ENCODE data around the gene RHBDF1.

RHBDF1 gene

GRCh38 chr16:71540-72401, 660 bp downstream of the RHBDF1 start:
- no peak for DNase-seq

- DNase-seq = no peak
Measured at GRCh38 chr16:71210-71539, 1.3 kb downstream of the RHBDF1 start.

GRCh38 chr16:69181-69580, 3.2 kb downstream of the RHBDF1 start:
- no peak for DNase-seq

- no peak for DNase-seq
Measured at GRCh38 chr16:67884-68789, 4.3 kb downstream of the RHBDF1 start.

GRCh38 chr16:67183-67791, 5.1 kb downstream of the RHBDF1 start:
- no peak for DNase-seq

- DNase-seq = no peak
Measured at GRCh38 chr16:66309-67182, 5.9 kb downstream of the RHBDF1 start.

- peak; percentile 30 for DNase-seq
Measured at GRCh38 chr16:65745-66144, 6.7 kb downstream of the RHBDF1 start.

- no peak for DNase-seq
Measured at GRCh38 chr16:64914-65255, 7.5 kb downstream of the RHBDF1 start.

GRCh38 chr16:63998-64913, 8.2 kb downstream of the RHBDF1 start:
- DNase-seq = peak; percentile 55

GRCh38 chr16:63466-63865, 9.0 kb downstream of the RHBDF1 start:
- no peak for DNase-seq

- no peak for DNase-seq
Measured at GRCh38 chr16:62968-63391, 9.5 kb downstream of the RHBDF1 start.

- no peak for DNase-seq
Measured at GRCh38 chr16:62283-62967, 10.0 kb downstream of the RHBDF1 start.

- DNase-seq = no peak
Measured at GRCh38 chr16:61879-62281, 10.6 kb downstream of the RHBDF1 start.

- no peak for DNase-seq
Measured at GRCh38 chr16:60929-61878, 11.2 kb downstream of the RHBDF1 start.

GRCh38 chr16:60166-60565, 12.3 kb downstream of the RHBDF1 start:
- DNase-seq = no peak

GRCh38 chr16:59440-60059, 12.9 kb downstream of the RHBDF1 start:
- DNase-seq = no peak

- DNase-seq = no peak
Measured at GRCh38 chr16:58491-59439, 13.7 kb downstream of the RHBDF1 start.

- DNase-seq = no peak
Measured at GRCh38 chr16:57711-58110, 14.7 kb downstream of the RHBDF1 start.
